OCI-LY7 (cell line): ENCODE results near the gene TAF12. TPM values are rescaled to one million over a fixed set of nuclear protein-coding genes. Genes with fewer than 3 reads are reported as not detected.

Experiments
- BruUV-seq: library from RNA; stranded (reverse); fragments of 400-500 nt; replicated peaks from 2 replicates; lab custom pipeline; 2021; lab: Mats Ljungman, UMichigan
- CTCF ChIA-PET: fragments of 300-600 bp; sonication (Branson Sonifier 250); formaldehyde crosslinking; loops from one replicate; lab custom pipeline; 2022; ENCODE audit warnings: antibody characterized with exemption; ENCODE audit not compliant: unreplicated experiment; lab: Charles Lee
- POLR2A ChIA-PET: fragments of 300-600 bp; sonication (Branson Sonifier 250); formaldehyde crosslinking; loops from one replicate; lab custom pipeline; 2022; ENCODE audit warnings: antibody characterized with exemption; lab: Charles Lee
- DNase-seq: peaks from one replicate; pipeline ENCODE4 v3.0.0-alpha.2; 2015; ENCODE audit warnings: low spot score
- H2AFZ ChIP-seq: fragments of 200-600 bp; sonication (generic), shearing (Covaris generic); 2 replicates; pipeline ENCODE4 v1.6.1; 2014; ENCODE audit warnings: mild to moderate bottlenecking, antibody characterized with exemption, low read length, moderate library complexity
- H3K27ac ChIP-seq: fragments of 200-600 bp; sonication (generic); 2 replicates; pipeline ENCODE4 v1.5.1; 2014; ENCODE audit warnings: mixed run types, low read depth, mild to moderate bottlenecking, moderate library complexity, low read length, inconsistent platforms; ENCODE audit not compliant: poor library complexity, severe bottlenecking
- H3K36me3 ChIP-seq: fragments of 200-600 bp; sonication (generic); 2 replicates; pipeline ENCODE4 v1.6.1; 2014; ENCODE audit warnings: mild to moderate bottlenecking, antibody characterized with exemption, low read length, moderate library complexity, mixed read lengths; ENCODE audit not compliant: insufficient read depth
- H3K4me1 ChIP-seq: fragments of 200-600 bp; sonication (generic); 2 replicates; pipeline ENCODE4 v1.5.1; 2014; ENCODE audit warnings: mild to moderate bottlenecking, low read length; ENCODE audit not compliant: insufficient read depth, poor library complexity, severe bottlenecking
- H3K4me2 ChIP-seq: fragments of 200-600 bp; sonication (generic); 2 replicates; pipeline ENCODE4 v1.6.1; 2014; ENCODE audit warnings: mild to moderate bottlenecking, low read length
- H3K4me3 ChIP-seq: fragments of 200-600 bp; sonication (generic); 2 replicates; pipeline ENCODE4 v1.5.1; 2014; ENCODE audit warnings: mild to moderate bottlenecking, low read depth, low read length; ENCODE audit not compliant: poor library complexity, severe bottlenecking
- H3K79me2 ChIP-seq: fragments of 200-600 bp; sonication (generic); 2 replicates; pipeline ENCODE4 v1.6.1; 2016; ENCODE audit warnings: low read depth, mild to moderate bottlenecking, low read length, moderate library complexity, mixed read lengths; ENCODE audit not compliant: insufficient read depth
- H3K9me2 ChIP-seq: fragments of 200-600 bp; sonication (generic); 2 replicates; pipeline ENCODE4 v1.6.1; 2016; ENCODE audit warnings: mild to moderate bottlenecking, low read length, mixed read lengths; ENCODE audit not compliant: insufficient read depth
- H3K9me3 ChIP-seq: fragments of 200-600 bp; sonication (generic); 2 replicates; pipeline ENCODE4 v1.6.1; 2014; ENCODE audit warnings: mild to moderate bottlenecking, mixed run types, low read length, mixed read lengths
- H4K20me1 ChIP-seq: fragments of 200-600 bp; sonication (generic); 2 replicates; pipeline ENCODE4 v1.6.1; 2014; ENCODE audit warnings: mild to moderate bottlenecking, antibody characterized with exemption, low read length, moderate library complexity, mixed read lengths; ENCODE audit not compliant: insufficient read depth
- CTCF ChIP-seq: fragments of 200-600 bp; sonication (generic); conservative IDR thresholded peaks from 2 replicates; pipeline ENCODE4 v1.5.1; 2014; ENCODE audit warnings: mild to moderate bottlenecking, antibody characterized with exemption, low read length, moderate library complexity, mixed read lengths
- EZH2phosphoT487 ChIP-seq: fragments of 200-600 bp; sonication (generic); IDR thresholded peaks from 2 replicates; pipeline ENCODE4 v1.6.1; 2018; ENCODE audit warnings: low read depth, borderline replicate concordance, mild to moderate bottlenecking, mixed run types, antibody characterized with exemption, low read length, moderate library complexity, mixed read lengths
- intact Hi-C: fragments of 100-400 bp; cut with micrococcal nuclease; formaldehyde crosslinking; loops from one replicate; pipeline ENCODE4 v1.10.0; 2022; ENCODE audit not compliant: unreplicated experiment
- total RNA-seq, 2 experiments: library from RNA; depleted of rRNA in 1 of 2; stranded (reverse); fragments of >200 nt in 1 of 2; shearing (Covaris generic) in 1 of 2; gene quantifications; 2 replicates each; pipeline ENCODE4 v1.2.3, GENCODE V29; 2014 to 2022

Gene TAF12
- total RNA-seq, 2 experiments from 2014 or later, result 31.0 to 32.4 TPM

- BruUV-seq, result no TSS peak
- CTCF ChIA-PET, result interaction anchor here (0.5 kb wide), 1 partner anchor 11 kb away, joined by 3 read pairs; no protein-coding TSS in a partner anchor
Observed at GRCh38 chr1:28632560-28632959, 10.3 kb downstream of the TAF12 start.

GRCh38 chr1:28631713-28632112 is 11.2 kb downstream of the TAF12 start:
- ChIA-PET CTCF (no interaction called here), POLR2A (interaction anchor here (1.0 kb wide), 1 partner anchor 12 kb away, joined by 6 read pairs; the partner anchor contains the start of gene TAF12)
- no peaks in the 10 kb centered on the region for H4K20me1 ChIP-seq
- H3K36me3 ChIP-seq, result 0 out of 2 replicates have a peak, but pooled peaks cover 3% of the 10 kb centered on the region
- no peak overlapping the region for H3K27ac ChIP-seq
- H2AFZ ChIP-seq, result no peak overlapping the region
- no peaks in the 10 kb centered on the region for H3K9me2 ChIP-seq
- no TSS peak for BruUV-seq
- no peak overlapping the region for H3K4me2 ChIP-seq
- intact Hi-C loops, result no loop called here
- no peaks in the 10 kb centered on the region for H3K9me3 ChIP-seq
- TF ChIP-seq EZH2phosphoT487, result no peak
- TF ChIP-seq CTCF, result no peak
- H3K4me3 ChIP-seq, result no peak overlapping the region
- no peaks in the 10 kb centered on the region for H3K4me1 ChIP-seq
- H3K79me2 ChIP-seq, result no peaks in the 10 kb centered on the region
- DNase-seq, result no peak

More at GRCh38 chr1:28632560-28632959, 10.3 kb downstream of the TAF12 start:
- POLR2A ChIA-PET, result interaction anchor here (0.7 kb wide), 1 partner anchor 368 kb away, joined by 4 read pairs; no protein-coding TSS in a partner anchor
- 0 out of 2 replicates have a peak, but pooled peaks cover 3% of the 10 kb centered on the region for H3K36me3 ChIP-seq
- H3K79me2 ChIP-seq, result no peaks in the 10 kb centered on the region
- H3K4me2 ChIP-seq, result no peak overlapping the region
- H3K9me3 ChIP-seq, result no peaks in the 10 kb centered on the region
- no peaks in the 10 kb centered on the region for H3K9me2 ChIP-seq
- H3K27ac ChIP-seq, result no peak overlapping the region
- H3K4me1 ChIP-seq, result no peaks in the 10 kb centered on the region
- TF ChIP-seq EZH2phosphoT487, result no peak
- no peak for TF ChIP-seq CTCF
- H3K4me3 ChIP-seq, result no peak overlapping the region
- no peak overlapping the region for H2AFZ ChIP-seq
- intact Hi-C loops, result no loop called here
- H4K20me1 ChIP-seq, result no peaks in the 10 kb centered on the region
- no peak for DNase-seq

GRCh38 chr1:28613175-28613574 is 29.7 kb downstream of the TAF12 start:
- TF ChIP-seq CTCF, result no peak
- TF ChIP-seq EZH2phosphoT487, result no peak
- no peak for DNase-seq
- H2AFZ ChIP-seq, result no peak overlapping the region
- H3K27ac ChIP-seq, result no peak overlapping the region
- no peaks in the 10 kb centered on the region for H4K20me1 ChIP-seq
- H3K4me3 ChIP-seq, result no peak overlapping the region
- no peaks in the 10 kb centered on the region for H3K9me2 ChIP-seq
- H3K4me1 ChIP-seq, result no peaks in the 10 kb centered on the region
- H3K36me3 ChIP-seq, result peaks cover 60% of the 10 kb centered on the region
- ChIA-PET POLR2A (interaction anchor here (0.7 kb wide), 1 partner anchor 138 kb away, joined by 3 read pairs; no protein-coding TSS in a partner anchor), CTCF (interaction anchor here (0.6 kb wide), 1 partner anchor 30 kb away, joined by 9 read pairs; the partner anchor contains the start of gene TAF12)
- H3K4me2 ChIP-seq, result no peak overlapping the region
- BruUV-seq, result no TSS peak
- no peaks in the 10 kb centered on the region for H3K79me2 ChIP-seq
- H3K9me3 ChIP-seq, result no peaks in the 10 kb centered on the region
- intact Hi-C loops, result no loop called here
